ENCODE data around the gene F12.

Gene F12

DNA sequence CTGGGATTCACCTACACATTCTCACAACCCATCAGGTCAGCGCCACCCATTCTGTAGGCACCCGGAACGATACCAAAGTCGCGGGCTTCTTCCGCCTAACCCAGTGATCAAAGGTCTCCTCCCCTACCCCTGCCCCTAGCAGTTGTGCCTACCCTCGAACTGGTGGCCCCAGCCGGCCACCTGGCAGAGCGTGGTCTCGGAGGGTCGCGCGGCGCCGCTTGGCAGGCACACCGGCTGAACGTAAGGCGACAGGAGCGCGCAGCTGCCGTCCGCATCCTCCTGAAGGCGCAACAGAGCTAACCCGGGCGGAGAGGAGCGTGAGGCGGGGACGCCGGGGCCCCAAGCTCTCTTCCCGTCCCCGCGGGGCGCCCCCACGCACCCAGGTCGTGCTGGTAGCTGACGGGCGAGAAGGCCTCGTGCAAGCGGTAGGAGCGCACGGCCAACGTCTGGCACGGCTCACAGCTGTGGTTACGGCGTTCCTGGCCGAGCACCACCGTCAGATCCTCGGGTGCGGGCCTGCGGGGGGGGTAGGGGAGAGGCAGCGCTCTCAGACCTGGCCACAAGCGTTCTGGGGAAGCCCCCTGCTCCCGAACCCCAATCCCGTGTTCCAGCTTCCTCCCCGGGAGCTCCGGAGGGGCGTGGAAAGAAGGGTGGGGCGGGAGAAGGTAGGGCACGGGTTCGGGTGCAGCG lies 6.1 kb downstream of the F12 start:
- ATAC-seq (replicated peaks) (peak; percentile 56), DNase-seq (peak; percentile 64 to 69 (median 65))
- peak overlapping the region; percentile 85 to 87 for H3K4me3 Mint-ChIP-seq
- no peaks in the 10 kb centered on the region for H3K9me3 Mint-ChIP-seq
- H3K4me1 Mint-ChIP-seq (ENCODE audit: low read depth in 2 of 2): peaks cover 37 to 40% of the 10 kb centered on the region in 2 donors
- no peaks in the 10 kb centered on the region for H3K27me3 Mint-ChIP-seq
- peaks cover 6% of the 10 kb centered on the region for H3K36me3 Mint-ChIP-seq (ENCODE audit: insufficient read depth)
- H3K27ac Mint-ChIP-seq: peak overlapping the region; percentile 28 to 78

- DNase-seq (peak; percentile 29 to 42 (median 35)), ATAC-seq (replicated peaks) (peak; percentile 13)
- Mint-ChIP-seq H3K4me1 (ENCODE audit: low read depth in 2 of 2) (peaks cover 37 to 40% of the 10 kb centered on the region in 2 donors), H3K4me3 (peak overlapping the region; percentile 85 to 87), H3K27ac (peak overlapping the region in 1 of 2 donors; percentile 78), H3K27me3 (no peaks in the 10 kb centered on the region), H3K36me3 (ENCODE audit: insufficient read depth) (peaks cover 6% of the 10 kb centered on the region), H3K9me3 (no peaks in the 10 kb centered on the region)
Measured at GRCh38 chr5:177402271-177403043, 6.9 kb downstream of the F12 start.

DNA sequence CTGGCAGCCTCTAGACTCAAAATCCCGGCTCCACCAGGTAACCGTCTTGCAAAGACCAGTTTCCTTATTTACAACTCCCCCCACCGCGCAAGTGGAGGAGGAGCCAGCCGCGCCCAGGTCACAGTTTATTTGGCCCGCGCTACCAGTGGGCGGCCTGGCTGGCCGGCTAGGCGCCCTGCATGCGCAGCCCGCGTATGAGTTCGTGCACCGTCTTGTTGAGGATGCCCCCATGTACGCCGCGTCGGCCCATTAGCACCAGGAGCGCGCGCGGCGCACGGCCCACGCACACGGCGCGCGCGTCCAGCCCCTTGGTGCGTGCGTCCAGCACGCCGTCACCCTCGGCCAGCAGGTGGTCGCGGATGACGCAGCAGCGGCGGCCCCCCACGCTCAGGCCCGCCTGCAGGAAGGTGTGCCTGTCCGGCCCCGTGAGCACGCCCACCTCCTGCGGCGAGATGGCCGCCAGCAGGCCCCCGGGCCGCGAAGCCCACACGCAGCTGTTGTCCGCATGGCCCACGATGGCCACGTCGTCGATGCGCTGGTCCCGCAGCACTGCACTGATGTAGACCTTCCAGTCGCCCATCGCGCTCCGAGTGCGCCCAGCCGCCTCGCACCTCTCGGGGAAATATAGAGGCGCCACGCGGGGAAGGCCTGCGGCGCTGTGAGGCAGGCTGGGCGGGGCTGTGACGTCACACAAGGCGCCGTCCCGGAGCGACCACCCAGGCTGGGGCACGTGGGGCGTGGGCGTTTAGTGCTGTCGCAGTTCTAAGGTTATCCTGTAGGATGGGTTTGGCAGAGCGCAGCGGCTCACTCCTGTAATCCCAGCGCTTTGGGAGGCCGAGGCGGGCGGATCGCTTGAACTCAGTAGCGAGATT lies 9.1 kb downstream of the F12 start, which contains the start of gene PFN3:
Gene PFN3, minus strand, starts transcription at position 665 of the 872 bp plus-strand sequence. Its CDS starts 85 bp downstream, at position 580.
- DNase-seq (no peak), ATAC-seq (replicated peaks) (no peak)
- H3K36me3 Mint-ChIP-seq (ENCODE audit: insufficient read depth): peaks cover 6% of the 10 kb centered on the region
- no peak within 1 kb of the TSS for H3K27ac Mint-ChIP-seq
- H3K4me3 Mint-ChIP-seq: no peak within 1 kb of the TSS
- no peaks in the 10 kb centered on the region for H3K27me3 Mint-ChIP-seq
- peaks cover 23 to 26% of the 10 kb centered on the region in 2 donors for H3K4me1 Mint-ChIP-seq (ENCODE audit: low read depth in 2 of 2)
- H3K9me3 Mint-ChIP-seq: no peaks in the 10 kb centered on the region

DNA sequence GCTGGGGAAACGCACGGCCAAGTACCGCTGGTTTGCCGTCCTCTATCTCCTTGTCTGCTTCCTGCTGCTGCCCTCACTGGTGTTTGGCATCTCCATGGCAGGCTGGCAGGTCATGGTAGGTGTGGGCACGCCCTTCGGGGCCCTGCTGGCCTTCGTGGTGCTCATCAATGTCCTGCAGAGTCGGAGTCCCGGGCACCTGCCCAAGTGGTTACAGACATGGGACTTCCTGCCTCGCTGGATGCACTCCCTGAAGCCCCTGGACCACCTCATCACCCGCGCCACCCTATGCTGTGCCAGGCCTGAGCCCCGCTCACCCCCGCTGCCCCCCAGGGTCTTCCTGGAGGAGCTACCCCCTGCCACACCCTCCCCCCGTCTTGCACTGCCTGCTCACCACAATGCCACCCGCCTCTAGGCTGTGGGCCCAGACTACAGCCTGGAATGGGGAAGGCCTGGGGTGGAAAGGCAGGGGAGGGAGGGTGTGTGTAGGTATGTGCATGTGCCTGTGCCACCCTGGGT lies 11.4 kb downstream of the F12 start:
- H3K9me3 Mint-ChIP-seq: no peaks in the 10 kb centered on the region
- H3K36me3 Mint-ChIP-seq (ENCODE audit: insufficient read depth): no peaks in the 10 kb centered on the region
- no peak for DNase-seq
- ATAC-seq (replicated peaks): no peak
- H3K4me1 Mint-ChIP-seq (ENCODE audit: low read depth in 2 of 2): peaks cover 7 to 8% of the 10 kb centered on the region in 2 donors
- H3K27me3 Mint-ChIP-seq: no peaks in the 10 kb centered on the region
- H3K27ac Mint-ChIP-seq: no peak overlapping the region
- H3K4me3 Mint-ChIP-seq: no peak overlapping the region

GRCh38 chr5:177396807-177397206 lies 12.6 kb downstream of the F12 start:
- no peak overlapping the region for H3K27ac Mint-ChIP-seq
- no peaks in the 10 kb centered on the region for H3K4me1 Mint-ChIP-seq (ENCODE audit: low read depth in 2 of 2)
- no peak for DNase-seq
- no peaks in the 10 kb centered on the region for H3K27me3 Mint-ChIP-seq
- no peak overlapping the region for H3K4me3 Mint-ChIP-seq
- no peak for ATAC-seq (replicated peaks)
- no peaks in the 10 kb centered on the region for H3K9me3 Mint-ChIP-seq
- no peaks in the 10 kb centered on the region for H3K36me3 Mint-ChIP-seq (ENCODE audit: insufficient read depth)

- no peaks in the 10 kb centered on the region for H3K36me3 Mint-ChIP-seq (ENCODE audit: insufficient read depth)
- ATAC-seq (replicated peaks) (no peak), DNase-seq (no peak)
- H3K4me3 Mint-ChIP-seq: no peak overlapping the region
- no peaks in the 10 kb centered on the region for H3K27me3 Mint-ChIP-seq
- no peak overlapping the region for H3K27ac Mint-ChIP-seq
- H3K4me1 Mint-ChIP-seq (ENCODE audit: low read depth in 2 of 2): peaks cover 4 to 5% of the 10 kb centered on the region in 2 donors
- H3K9me3 Mint-ChIP-seq: no peaks in the 10 kb centered on the region
Measured at GRCh38 chr5:177396078-177396477, 13.3 kb downstream of the F12 start.

DNA sequence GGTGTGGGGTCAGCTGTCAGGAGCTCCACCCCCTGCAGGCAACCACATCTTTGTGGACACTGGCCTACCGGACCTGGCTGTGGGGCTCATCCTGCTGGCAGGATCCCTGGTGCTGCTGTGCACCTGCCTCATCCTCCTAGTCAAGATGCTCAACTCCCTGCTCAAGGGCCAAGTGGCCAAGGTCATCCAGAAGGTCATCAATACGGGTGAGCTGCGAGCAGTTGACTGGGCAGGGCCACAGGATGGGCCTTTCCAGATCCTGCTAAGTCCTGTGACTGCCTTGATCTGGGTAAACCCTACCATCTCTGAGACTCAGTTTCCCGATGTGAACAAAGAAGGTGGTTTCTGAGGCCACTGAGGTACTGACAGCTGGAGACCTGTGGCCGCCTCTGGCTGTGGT lies 15.4 kb downstream of the F12 start:
- Mint-ChIP-seq H3K4me3 (no peak overlapping the region), H3K9me3 (no peaks in the 10 kb centered on the region), H3K27me3 (no peaks in the 10 kb centered on the region), H3K36me3 (ENCODE audit: insufficient read depth) (no peaks in the 10 kb centered on the region), H3K4me1 (ENCODE audit: low read depth in 2 of 2) (peaks cover 23 to 24% of the 10 kb centered on the region in 2 donors), H3K27ac (no peak overlapping the region)
- ATAC-seq (replicated peaks) (no peak), DNase-seq (no peak)

- H3K9me3 Mint-ChIP-seq: no peaks in the 10 kb centered on the region
- no peak for DNase-seq
- ATAC-seq (replicated peaks): no peak
- H3K4me1 Mint-ChIP-seq (ENCODE audit: low read depth in 2 of 2): peaks cover 30 to 31% of the 10 kb centered on the region in 2 donors
- no peaks in the 10 kb centered on the region for H3K36me3 Mint-ChIP-seq (ENCODE audit: insufficient read depth)
- no peaks in the 10 kb centered on the region for H3K27me3 Mint-ChIP-seq
- peak overlapping the region in 1 of 2 donors; percentile 11 for H3K27ac Mint-ChIP-seq
- H3K4me3 Mint-ChIP-seq: no peak overlapping the region
Measured at GRCh38 chr5:177393206-177393765, 16.1 kb downstream of the F12 start.

GRCh38 chr5:177392765-177393164 lies 16.6 kb downstream of the F12 start:
- peak overlapping the region in 1 of 2 donors; percentile 11 for H3K27ac Mint-ChIP-seq
- no peak for ATAC-seq (replicated peaks)
- no peaks in the 10 kb centered on the region for H3K36me3 Mint-ChIP-seq (ENCODE audit: insufficient read depth)
- H3K4me1 Mint-ChIP-seq (ENCODE audit: low read depth in 2 of 2): peaks cover 34 to 36% of the 10 kb centered on the region in 2 donors
- no peaks in the 10 kb centered on the region for H3K27me3 Mint-ChIP-seq
- H3K9me3 Mint-ChIP-seq: no peaks in the 10 kb centered on the region
- no peak overlapping the region for H3K4me3 Mint-ChIP-seq
- no peak for DNase-seq

DNA sequence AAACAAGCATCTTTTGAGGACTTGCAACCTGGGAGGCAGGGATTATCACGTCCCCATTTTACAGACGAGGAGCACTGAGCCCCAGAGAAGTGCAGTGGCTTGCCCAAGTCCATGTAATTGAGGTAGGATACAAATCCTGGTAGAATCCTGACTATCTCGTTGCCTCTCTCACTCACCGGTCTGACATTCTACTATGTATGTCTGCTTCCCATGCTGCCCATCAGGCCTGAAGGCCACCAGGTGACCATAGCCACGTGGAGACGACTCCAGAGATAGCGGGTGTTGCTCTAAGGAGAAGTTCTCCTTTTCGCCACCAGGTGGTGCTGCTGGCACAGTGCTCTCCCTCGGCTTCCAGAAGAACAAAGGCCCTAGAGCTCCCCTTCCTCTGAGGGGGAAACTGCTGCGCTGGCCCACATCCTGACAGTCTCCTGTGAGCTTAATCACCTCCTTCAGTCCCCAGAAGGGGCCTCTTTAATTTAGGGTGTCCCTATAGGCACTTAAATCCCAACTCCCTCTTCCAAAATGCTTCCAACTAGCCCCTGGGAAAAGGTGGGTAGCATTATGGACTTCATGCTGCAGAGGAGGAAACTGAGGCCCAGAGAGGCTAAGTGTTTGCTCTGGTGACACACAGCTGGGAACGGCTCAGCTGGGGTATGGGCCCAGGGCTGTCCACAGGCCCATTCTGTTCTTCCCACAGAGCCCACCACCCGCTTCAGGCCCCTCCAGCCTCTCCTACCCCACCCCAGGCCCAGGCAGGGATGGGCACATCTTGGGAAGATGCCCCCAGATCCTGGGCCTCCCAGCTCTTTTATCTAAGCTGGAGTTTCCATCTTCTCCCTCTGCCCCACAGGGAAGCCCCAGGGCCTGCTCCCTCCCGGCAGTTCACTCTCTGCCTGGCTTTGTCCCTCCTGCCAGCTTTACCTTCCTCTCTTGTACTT lies 18.7 kb downstream of the F12 start:
- ATAC-seq (replicated peaks): peak; percentile 62
- Mint-ChIP-seq H3K4me1 (ENCODE audit: low read depth in 2 of 2) (peaks cover 34 to 36% of the 10 kb centered on the region in 2 donors), H3K4me3 (peak overlapping the region; percentile 56 to 76)

GRCh38 chr5:177389241-177390169 lies 19.9 kb downstream of the F12 start:
- peak; percentile 48 to 53 (median 53) for DNase-seq
- Mint-ChIP-seq H3K27ac (peak overlapping the region; percentile 84 to 91), H3K27me3 (no peaks in the 10 kb centered on the region), H3K9me3 (no peaks in the 10 kb centered on the region), H3K4me3 (peak overlapping the region; percentile 56 to 76), H3K4me1 (ENCODE audit: low read depth in 2 of 2) (peaks cover 39 to 41% of the 10 kb centered on the region in 2 donors), H3K36me3 (ENCODE audit: insufficient read depth) (no peaks in the 10 kb centered on the region)
- ATAC-seq (replicated peaks): peak; percentile 79

More for the DNA sequence above, 18.7 kb downstream of the F12 start:
- peak overlapping the region; percentile 84 to 91 for H3K27ac Mint-ChIP-seq
- DNase-seq: peak; percentile 84 to 89 (median 85)
- no peaks in the 10 kb centered on the region for H3K36me3 Mint-ChIP-seq (ENCODE audit: insufficient read depth)
- no peaks in the 10 kb centered on the region for H3K9me3 Mint-ChIP-seq
- no peaks in the 10 kb centered on the region for H3K27me3 Mint-ChIP-seq
